Bronchial epithelial cell (primary cell): ENCODE measurements around the gene ECHDC3. TPM values are rescaled to one million over a fixed set of nuclear protein-coding genes. Genes with fewer than 3 reads are reported as not detected.

Source experiments
- DNase-seq: peaks from one replicate; pipeline ENCODE4 v3.0.0-alpha.2; 2010; ENCODE audit warnings: low read depth
- FAIRE-seq: peaks from 2 replicates; lab custom pipeline; 2011; peaks lifted over from hg19 to GRCh38; lab: Jason Lieb, UNC
- H3K27me3 ChIP-seq: 2 replicates; pipeline ENCODE4 v1.5.1; 2011; ENCODE audit warnings: low read length; ENCODE audit not compliant: control insufficient read depth, insufficient read depth
- H3K36me3 ChIP-seq: 2 replicates; pipeline ENCODE4 v1.5.1; 2011; ENCODE audit warnings: low read length; ENCODE audit not compliant: control insufficient read depth, insufficient read depth
- H3K4me3 ChIP-seq: 2 replicates; pipeline ENCODE4 v1.5.1; 2011; ENCODE audit warnings: mild to moderate bottlenecking, low read depth, low read length, control low read depth
- total RNA-seq: library from RNA; depleted of rRNA; stranded (reverse); fragments of >200 nt; gene quantifications from 2 replicates; pipeline ENCODE4 v1.2.1, GENCODE V29; 2014
- TF ChIP-seq, protein P1 (sequence below): IDR thresholded peaks from 2 replicates; pipeline ENCODE4 v1.5.1; 2011; ENCODE audit warnings: mild to moderate bottlenecking, moderate library complexity, low read length, control low read depth, inconsistent platforms; ENCODE audit not compliant: insufficient read depth, severe bottlenecking

ECHDC3 gene
- total RNA-seq, 1 donor from 2014 or later: 1.6 TPM

DNA sequence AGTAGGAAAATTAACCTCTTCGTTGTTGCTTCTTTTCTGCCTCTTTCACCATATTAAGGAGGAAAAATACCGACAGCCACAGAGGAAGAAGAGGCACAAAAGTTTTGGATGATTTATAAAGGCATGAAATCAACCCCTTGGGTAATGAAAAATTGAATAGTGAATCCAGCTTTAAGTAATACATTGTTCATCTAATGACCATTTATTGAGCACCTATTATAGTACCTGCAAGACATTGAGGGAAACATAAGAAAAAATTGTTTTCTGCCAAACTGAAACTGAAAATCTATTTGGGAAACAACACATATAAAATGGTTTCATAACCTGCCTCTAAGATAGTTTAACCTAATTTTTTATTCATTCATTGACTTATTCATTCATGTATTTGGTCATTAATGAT, 8.2 kb downstream of the ECHDC3 start:
- H3K27me3 ChIP-seq: no peaks in the 10 kb centered on the region
- TF ChIP-seq, protein P1, sequence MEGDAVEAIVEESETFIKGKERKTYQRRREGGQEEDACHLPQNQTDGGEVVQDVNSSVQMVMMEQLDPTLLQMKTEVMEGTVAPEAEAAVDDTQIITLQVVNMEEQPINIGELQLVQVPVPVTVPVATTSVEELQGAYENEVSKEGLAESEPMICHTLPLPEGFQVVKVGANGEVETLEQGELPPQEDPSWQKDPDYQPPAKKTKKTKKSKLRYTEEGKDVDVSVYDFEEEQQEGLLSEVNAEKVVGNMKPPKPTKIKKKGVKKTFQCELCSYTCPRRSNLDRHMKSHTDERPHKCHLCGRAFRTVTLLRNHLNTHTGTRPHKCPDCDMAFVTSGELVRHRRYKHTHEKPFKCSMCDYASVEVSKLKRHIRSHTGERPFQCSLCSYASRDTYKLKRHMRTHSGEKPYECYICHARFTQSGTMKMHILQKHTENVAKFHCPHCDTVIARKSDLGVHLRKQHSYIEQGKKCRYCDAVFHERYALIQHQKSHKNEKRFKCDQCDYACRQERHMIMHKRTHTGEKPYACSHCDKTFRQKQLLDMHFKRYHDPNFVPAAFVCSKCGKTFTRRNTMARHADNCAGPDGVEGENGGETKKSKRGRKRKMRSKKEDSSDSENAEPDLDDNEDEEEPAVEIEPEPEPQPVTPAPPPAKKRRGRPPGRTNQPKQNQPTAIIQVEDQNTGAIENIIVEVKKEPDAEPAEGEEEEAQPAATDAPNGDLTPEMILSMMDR: no peak
- H3K4me3 ChIP-seq: no peak overlapping the region
- FAIRE-seq (no peak), DNase-seq (no peak)
- H3K36me3 ChIP-seq: peaks cover 3% of the 10 kb centered on the region

DNA sequence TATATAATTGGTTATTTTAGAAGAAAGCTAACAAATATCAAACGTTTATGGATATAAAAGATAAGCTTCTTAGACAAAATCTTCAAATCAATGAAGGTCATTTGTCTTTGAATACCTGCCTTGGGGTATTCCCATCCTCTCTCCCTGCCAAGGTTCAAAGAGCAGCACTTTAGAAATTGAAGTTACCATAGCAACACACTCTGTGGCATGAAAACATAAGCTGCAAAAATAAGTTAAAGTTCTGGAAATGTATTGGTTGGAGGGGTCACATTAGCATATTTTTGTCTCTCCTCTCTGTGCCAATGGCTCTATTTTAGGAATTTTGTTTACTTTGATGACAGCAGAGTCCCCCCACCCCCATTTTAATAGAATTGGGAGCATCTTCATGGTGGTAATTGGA, 12.0 kb downstream of the ECHDC3 start:
- TF ChIP-seq, protein P1: no peak
- Histone ChIP-seq H3K4me3 (no peak overlapping the region), H3K27me3 (no peaks in the 10 kb centered on the region), H3K36me3 (peaks cover 2% of the 10 kb centered on the region)
- FAIRE-seq: no peak
- DNase-seq: no peak

DNA sequence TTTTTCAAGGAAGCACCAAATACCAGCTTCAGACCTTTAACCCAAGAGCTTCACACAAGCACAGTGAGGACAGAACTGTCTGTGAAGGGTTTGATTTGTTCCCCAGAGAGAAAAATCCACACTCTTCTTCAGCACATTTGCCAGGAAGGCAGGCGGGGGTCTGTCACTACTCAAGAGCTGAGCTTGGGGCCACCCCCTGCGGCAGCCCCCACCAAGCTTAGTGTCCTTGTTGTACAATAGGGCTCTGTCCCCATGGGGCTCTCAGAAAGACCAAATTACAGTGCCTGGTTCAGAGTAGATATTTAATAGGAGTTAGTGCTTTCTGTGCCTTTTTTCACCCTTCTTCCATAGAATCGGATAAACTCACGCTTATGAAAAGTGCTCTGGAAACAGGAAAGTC, 12.4 kb downstream of the ECHDC3 start:
- H3K4me3 ChIP-seq: no peak overlapping the region
- no peaks in the 10 kb centered on the region for H3K27me3 ChIP-seq
- TF ChIP-seq, protein P1: no peak
- no peak for DNase-seq
- FAIRE-seq: no peak
- no peaks in the 10 kb centered on the region for H3K36me3 ChIP-seq

DNA sequence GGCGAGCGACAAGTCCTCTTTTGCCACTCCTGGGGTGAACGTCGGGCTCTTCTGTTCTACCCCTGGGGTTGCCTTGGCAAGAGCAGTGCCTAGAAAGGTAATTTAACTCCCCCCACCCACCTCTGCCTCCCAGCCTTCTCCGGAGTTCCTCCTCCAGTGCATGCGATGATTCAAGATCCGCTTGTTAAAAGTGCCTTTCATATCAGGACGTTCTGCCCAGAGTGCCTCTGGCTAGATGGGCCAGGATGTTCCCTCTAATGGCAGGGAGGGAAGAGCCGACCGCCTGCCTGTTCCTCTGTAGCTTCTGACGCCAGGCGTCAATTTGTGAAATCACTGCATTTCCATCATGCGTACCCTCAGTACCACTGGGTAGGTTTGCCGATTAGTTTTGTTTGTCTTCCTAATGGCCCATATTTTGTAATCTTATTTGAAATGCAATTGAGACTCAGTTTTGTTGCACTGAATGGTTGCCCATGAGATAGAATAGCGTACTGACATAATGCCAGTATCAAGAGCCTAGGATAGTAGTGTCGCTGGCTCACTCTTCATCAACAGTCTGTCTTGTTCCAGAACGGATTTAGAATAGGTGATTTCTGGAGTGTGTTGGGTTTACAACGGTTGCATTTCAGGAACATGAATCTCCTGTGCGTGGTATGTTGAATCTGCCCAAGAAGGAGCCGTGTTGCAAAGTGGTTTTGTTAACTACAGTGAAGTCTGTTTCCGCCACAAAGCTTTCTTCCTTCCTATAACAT, 13.5 kb downstream of the ECHDC3 start:
- Histone ChIP-seq H3K27me3 (no peaks in the 10 kb centered on the region), H3K4me3 (no peak overlapping the region), H3K36me3 (peaks cover 1% of the 10 kb centered on the region)
- FAIRE-seq (no peak), DNase-seq (no peak)
- TF ChIP-seq, protein P1: no peak

DNA sequence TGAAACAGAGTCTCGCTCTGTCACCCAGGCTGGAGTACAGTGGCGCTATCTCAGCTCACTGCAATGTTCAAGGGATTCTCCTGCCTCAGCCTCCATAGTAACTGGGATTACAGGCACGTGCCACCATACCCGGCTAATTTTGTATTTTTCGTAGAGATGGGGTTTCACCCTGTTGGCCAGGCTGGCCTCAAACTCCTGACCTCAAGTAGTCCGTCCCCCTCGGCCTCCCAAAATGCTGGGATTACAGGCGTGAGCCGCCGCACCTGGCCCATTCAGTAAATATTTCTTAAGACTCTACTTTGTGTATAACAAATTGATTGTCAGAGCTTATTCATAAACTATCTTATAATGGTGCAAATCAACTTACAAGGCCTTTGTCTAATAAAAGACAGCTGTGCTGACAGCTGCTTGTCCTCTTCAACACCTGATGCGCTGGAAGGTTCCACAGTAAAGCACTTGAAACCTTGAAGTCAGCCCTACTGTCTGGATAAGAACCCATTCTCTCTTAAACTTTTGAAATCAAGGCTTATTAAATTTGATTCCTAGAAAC, 14.7 kb downstream of the ECHDC3 start:
- FAIRE-seq (no peak), DNase-seq (no peak)
- Histone ChIP-seq H3K4me3 (no peak overlapping the region), H3K36me3 (peaks cover 1% of the 10 kb centered on the region), H3K27me3 (no peaks in the 10 kb centered on the region)
- TF ChIP-seq, protein P1: no peak
